Tongue (tissue), 2 donors: ENCODE measurements around the gene SHC2. TPM values are rescaled to one million over a fixed set of nuclear protein-coding genes. Genes with fewer than 3 reads are reported as not detected.
"Not testable (repeated sequence)": the region's sequence is repeated elsewhere in the genome, so short reads cannot be mapped to it uniquely, and the experiment has no call there.

ENCODE experiments used
- DNase-seq: peaks from one replicate; pipeline ENCODE4 v3.0.0-alpha.2; 2015
- total RNA-seq: library from RNA; depleted of rRNA; stranded (reverse); fragments of >200 nt; gene quantifications from one replicate; pipeline ENCODE4 v1.2.3, GENCODE V29; 2014

SHC2 gene
- total RNA-seq, 1 donor from 2014 or later, result 18.3 TPM

GRCh38 chr19:422917-423226 is 38.0 kb downstream of the SHC2 start:
- DNase-seq, result not testable (repeated sequence)

DNA sequence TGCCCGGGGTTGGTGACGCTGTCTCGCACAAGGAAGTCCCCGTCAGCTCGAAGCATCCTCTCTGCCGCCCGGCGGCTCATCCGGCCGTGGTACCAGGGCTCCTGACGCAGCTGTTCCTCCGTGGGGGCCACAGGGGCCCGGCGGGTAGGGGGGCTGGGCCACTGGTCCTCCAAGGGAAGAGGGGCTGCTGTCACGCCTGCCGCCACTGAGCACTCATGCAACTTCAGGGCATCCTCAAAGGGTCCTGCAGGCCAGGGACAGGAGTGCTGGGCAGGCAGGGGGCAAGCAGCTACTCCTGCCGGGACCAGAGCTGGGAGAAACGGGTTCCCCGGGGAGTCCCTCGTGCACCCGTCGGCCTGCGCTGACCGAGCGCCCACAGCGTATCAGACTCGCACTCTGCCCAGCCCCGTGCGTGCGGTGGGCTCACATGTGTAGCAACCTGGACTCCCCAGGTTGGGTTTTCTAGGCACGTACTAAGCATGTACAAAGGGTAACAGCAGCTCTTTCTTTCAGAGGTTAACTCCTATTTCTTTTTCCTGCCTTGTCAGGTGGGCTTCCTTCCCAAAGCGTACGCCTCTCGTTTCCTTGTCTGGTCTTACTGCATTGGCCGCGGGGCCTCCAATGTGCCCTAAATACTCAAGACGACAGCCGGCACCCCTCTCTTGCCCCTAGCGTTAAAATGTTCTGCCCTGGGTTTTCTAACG is 38.5 kb downstream of the SHC2 start:
- no peak for DNase-seq

DNA sequence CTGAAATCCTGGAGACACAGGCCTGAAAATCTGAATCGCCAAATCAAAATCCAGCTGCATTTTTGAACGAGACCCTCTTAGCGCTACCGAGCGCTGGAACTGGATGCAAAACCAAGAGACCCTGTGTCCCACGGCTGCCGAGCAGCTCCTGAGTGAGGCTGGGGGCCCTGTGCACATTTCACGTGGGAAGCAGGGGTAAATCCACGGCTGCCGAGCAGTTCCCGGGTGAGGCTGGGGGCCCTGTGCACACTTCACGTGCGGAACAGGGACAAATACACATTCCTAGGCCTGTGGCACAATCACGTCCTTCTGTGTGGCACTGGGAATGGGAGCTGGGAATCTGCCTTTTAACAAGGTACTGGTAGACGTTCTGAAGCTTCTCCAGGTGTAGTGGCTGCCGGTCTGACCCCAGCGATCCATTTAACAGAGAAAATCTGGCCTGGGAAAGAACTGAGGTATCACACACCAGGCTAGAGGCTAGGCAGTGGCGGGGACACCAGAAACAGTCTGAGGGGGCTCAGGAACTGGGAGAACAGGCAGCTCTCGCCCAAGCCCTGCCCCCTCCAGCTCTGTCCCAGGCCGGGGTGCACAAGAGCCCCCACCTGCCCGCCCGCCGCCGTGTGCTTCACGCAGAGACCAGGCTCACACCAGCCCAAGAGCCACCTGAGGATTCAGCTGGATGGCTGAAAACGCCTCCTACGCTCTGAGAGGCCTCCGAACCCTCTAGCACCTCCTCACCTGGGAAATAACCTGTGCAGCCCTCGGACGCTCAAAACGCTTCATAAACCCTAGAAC is 40.9 kb downstream of the SHC2 start:
- no peak for DNase-seq

DNA sequence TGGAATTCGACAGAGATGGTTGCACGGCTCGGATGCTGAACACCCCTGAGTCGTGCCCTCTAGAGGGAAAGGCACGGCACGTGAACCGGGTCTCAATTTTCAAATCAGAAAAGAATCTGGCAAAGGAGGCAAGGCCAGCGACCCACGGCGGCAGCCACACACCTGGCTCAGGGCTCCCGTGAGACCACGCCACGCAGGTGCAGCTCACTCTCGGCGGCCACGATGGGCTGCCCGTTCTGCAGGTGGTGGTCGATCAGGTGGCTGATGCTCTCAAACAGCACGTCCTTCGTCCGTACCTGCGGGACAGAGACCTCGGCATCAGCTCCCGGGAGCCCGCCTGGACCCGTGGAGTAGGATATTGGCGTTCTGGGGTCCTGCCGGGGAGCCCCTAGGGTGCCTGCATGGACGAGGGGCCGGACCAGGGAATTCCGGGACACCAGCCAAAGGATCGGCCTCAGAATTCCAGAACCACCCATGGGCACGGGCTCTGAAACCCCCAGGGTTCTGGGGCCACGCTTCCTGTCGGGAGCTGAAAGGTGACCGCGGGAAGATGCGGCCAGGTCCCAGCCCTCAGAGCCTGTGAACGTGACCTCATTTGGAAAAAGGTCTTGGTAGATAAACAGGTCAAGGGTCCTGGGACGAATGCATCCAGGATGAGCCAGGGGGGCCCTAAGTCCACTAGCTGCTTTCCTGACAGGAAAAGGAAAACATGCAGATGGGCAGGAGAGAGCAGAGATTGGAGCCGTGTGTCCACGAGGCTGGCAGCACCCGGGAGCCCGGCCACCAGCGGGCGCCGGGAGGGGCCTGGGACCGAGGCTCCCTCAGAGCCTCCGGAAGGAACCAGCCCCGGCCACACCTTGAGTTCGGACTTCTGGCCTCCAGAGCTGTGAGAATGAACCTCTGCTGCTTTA is 41.8 kb downstream of the SHC2 start:
- DNase-seq, result no peak

DNA sequence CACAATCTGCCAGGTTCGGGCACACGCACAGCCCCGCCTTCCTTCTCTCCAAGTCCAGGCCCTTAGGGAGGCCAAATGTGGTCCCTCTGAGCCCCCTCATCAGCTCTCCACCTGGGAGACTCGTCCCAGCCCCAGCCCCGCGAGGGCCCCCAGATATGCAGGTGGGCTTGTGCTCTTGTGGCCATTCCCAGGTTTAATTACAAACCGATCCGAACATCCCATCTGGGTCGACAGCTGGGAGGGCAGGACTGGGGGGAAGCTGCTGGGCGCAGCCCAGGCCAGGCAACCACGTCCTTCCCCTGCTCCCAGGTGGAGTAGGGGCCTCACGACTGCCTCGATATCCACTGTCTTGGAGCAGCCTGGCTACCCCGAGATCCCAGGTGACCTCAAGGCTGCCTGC is 44.4 kb downstream of the SHC2 start:
- DNase-seq, result no peak

DNA sequence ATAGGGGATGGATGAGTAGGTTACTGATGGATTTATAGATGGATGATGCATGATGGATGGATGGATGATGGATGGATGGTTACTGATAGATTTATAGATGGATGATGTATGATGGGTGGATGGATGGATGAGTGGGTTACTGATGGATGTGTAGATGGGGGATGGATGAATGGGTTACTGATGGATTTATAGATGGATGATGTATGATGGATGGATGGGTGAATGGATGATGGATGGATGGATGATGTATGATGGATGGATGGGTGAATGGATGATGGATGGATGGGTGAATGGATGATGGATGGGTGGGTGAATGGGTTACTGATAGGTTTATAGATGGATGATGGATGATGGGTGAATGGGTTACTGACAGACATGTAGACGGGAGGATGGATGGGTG is 45.5 kb downstream of the SHC2 start:
- no peak for DNase-seq

DNA sequence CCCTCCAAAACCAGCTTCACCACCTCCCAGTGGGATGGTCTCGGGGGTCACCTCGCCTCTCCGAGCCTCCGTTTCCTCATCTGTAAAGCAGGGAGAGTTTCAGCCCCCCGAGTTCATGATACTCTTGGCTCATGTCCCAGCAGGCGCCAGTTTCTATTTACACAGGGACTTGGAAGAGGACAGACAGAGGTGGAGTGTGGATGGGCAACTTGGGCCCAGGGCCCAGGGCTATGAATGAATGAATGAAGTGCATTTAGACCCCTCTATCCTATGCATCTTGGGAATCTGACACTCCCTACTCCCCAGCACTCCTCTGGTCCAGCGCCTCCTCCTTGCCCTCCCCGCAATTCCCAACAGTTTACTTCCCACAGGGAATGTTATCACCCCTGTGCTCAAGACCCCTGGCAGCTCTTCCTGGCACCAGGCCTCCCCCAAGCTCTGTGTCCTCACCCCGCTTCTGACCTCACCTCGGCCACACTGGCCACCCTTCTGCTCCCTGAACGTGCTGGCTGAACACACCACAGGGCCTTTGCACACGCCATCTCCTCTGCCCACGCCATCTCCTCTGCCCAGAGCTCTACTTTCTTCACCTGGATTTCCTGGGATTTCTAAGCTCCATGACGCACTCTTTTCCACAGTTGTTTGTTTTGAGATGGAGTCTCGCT is 46.9 kb downstream of the SHC2 start:
- no peak for DNase-seq

DNA sequence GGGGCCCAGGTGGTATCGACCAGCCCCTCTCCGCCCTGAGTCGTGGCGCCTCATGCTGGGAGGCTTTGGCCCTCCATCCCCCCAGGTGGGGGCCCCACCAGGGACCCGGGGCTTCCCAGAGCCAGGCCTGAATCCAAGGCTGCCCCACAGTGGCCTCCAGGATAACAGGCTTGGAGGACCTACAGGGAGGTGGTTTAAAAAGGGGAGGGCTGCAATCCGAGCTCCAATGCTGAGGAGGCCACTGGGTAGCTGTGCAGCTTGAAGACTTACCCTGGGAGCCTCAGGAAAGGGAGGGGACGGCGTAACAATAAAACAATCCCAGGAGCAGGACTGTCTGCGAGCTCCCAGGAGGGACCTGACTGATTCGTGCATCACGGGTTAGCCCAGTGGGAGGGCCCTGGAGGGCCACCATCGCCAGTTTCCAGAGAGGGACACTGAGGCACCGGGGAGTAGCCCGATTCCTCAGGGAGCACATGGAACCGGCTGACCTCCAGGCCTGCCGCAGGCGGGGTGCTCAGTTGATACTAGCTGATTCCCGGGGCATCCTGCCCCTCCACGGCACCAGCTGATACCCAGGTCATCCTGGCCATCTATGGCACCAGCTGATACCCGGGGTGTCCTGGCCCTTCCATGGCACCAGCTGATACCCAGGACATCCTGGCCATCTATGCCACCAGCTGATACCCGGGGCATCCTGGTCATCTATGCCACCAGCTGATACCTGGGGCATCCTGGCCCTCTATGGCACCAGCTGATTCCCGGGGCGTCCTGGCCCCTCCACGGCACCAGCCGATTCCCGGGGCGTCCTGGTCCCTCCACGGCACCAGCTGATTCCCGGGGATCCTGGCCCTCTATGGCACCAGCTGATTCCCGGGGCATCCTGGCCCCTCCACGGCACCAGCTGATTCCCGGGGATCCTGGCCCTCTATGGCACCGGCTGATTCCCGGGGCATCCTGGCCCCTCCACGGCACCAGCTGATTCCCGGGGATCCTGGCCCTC is 48.2 kb downstream of the SHC2 start:
- peak; percentile 64 for DNase-seq

GRCh38 chr19:411723-412355 is 49.0 kb downstream of the SHC2 start:
- DNase-seq, result no peak

DNA sequence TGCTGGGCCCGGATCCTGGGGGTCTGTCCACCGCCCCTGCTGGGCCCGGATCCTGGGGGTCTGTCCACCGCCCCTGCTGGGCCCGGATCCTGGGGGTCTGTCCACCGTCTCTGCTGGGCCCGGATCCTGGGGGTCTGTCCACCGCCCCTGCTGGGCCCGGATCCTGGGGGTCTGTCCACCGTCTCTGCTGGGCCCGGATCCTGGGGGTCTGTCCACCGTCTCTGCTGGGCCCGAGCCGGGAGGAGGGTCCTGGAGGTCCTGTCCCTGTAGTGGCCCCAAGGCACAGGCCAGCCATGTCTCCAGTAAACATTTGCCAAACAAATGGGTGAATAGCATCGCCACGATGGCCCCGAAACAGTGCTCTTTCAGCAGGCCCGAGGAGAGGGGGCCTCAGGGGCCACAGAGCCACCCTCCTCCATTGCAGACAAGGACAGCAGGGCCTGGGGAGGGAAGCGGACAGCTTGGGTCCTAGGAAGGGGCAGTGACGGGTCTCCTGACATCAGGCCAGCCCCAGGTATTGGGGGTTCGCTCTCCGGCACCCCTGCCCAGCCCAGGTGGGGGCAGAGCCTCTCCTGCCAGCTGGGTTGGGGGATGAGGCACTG is 49.6 kb downstream of the SHC2 start:
- DNase-seq, result not testable (repeated sequence)

DNA sequence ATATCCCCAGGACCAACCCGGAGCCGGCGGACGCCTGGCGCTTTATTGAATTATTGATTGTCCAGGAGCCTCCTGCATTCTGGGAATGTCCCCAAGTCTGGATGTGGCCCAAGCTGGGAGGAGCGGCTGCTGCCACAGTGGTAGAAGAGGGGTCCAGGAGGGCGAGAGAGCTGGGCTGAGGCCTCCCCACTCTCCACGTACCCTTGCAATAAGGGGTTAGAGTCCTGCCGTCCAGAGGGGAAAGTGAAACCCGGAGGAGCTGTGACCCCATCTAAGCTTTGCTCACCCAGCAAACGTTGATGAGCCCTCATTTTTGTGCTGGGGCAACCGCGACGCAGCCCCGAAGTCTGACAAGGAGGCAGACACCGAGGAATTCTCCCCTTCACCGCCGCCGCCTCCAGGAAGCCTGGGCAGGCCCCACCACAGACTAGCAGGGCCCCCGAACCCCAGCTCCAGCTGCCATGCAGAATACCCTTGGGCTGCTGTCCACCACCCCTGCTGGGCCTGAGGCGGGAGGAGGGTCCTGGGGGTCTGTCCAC is 50.5 kb downstream of the SHC2 start:
- no peak for DNase-seq

DNA sequence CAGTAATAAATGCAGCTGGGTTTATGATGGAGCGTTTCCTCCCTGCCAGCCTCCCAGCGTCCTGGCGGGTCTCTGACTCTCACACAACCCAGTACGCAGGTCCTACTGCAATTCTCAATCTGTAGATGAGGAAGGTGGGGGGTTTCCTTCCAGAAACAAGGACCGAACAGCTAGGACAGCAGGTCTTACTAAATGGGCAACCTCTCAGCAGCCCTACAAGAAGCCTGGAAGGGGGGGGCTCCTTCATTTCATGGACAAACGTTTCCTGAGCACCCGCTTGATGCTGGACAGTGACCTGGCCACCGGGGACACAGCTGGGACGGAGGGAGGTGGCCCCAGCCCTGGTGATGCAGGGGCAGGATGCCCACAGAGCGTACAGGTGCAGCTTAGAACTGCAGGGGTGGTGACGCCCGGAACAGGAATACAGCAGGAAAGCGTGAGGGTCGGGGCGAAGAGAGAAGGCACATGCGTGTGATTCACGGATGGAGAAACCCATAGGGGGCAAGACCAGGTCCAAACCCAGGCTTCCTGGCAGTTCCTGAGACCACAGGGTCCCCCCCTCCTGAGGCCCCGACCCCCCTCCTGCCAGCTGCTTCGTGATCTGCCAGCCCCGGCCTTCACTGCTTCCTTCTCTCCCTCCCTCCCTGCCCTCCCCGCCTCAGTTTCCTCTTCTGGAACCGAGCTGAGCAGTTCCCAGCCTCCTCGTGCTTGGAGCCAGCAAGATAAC is 51.2 kb downstream of the SHC2 start:
- DNase-seq, result no peak

DNA sequence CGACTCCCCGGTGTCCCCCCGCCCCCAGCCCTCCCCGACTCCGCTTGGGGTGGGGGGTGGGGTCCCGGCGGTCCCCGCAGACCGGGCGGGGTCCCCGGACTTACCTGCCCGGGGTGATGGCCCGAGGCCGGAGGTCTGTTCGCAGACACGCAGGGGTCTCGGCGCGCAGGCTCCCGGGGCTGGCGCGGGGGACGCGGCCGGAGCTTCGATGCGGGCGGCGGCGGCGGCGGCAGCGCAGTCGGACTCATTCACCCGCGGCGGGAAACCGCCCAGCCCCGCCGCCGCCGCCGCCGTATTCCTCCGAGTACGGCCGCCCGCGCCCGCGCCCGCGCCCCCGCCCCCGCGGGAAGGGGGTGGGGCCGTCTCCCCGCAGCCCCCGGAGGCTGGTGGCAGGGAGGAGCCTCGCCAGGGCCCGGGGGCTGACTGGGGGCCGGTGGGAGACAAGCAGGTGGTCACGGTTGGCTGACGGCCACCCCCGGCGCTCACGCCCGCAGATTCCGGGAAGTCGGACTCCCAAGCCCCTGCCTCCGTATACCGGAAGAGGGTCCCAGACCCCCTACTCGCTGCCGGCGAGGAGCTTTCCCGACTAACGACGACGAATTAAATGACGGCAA is 51.8 kb downstream of the SHC2 start, which contains the start of gene C2CD4C:
Gene C2CD4C, minus strand, starts transcription at position 246 of the 614 bp plus-strand sequence. CDS start 786 bp downstream, outside the sequence.
- DNase-seq, result peak; percentile 53

- DNase-seq, result peak; percentile 24
Observed at GRCh38 chr19:408441-408901, 52.4 kb downstream of the SHC2 start.

GRCh38 chr19:407511-408440 is 53.1 kb downstream of the SHC2 start:
- no peak for DNase-seq

GRCh38 chr19:406971-407510 is 53.8 kb downstream of the SHC2 start:
- DNase-seq, result no peak
